ENCODE data around the gene C10orf95.

The C10orf95 gene

DNA sequence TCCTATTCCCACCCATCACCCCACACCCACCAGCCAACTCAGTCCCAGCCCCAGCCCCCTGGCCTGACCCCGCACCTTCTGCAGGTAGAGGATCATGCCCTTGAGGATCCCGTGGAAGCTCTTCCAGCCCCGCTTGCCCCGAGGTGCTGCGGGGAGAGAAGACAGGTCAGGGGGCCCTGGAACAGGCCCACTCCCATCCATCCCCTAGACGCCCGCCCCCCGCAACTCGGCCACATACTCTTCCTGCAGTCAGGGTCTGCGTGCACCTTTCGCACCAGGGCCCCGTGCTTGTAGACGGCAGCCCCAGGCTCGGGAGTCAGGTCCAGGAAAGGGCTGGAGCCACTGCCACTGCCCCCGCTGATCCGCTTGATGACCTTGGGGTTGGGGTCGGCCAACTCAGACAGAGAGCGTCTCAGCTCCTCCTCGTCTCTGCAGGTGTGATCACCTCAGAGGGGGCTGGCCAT is 46.2 kb downstream of the C10orf95 start:
- H3K27ac ChIP-seq: no peak overlapping the region
- DNase-seq (ENCODE audit: low read depth, low spot score): no peak

DNA sequence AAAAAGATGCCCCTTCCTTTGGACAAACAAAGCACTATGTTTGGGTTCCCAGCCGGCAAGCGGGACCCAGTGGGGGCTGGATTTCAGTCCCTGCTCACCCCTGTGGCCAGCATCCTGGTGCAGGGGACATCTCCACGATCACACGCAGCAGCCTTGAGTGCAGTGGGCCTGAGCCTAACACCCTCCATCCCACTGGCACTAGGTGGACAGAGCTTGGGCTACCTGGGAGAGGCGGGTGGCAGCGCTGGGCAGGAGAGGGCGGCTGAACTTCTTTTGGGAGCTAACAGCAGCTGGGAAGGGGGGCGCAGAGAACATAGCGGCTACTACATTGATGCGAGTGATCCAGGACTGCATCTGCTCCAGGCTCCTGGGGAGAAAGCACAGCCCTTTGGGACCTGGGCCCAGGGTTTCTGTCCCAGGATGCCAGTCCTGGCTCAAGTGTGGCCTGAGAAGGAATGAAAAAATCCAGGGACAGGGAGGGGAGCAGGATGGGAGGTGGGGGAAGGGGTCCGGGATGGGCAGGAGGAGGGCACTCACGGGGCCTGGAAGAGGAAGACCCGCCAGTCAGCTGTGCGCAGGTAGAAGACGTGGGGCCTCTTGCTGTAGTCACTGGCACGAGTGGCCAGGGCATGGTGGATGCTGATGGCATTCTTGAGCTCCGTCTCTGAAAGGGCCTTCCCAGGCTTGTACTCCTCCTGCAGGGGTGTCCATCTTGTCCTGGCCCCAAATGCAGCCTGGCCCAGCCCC is 46.8 kb downstream of the C10orf95 start:
- no peak overlapping the region for H3K27ac ChIP-seq
- DNase-seq (ENCODE audit: low read depth, low spot score): no peak

DNA sequence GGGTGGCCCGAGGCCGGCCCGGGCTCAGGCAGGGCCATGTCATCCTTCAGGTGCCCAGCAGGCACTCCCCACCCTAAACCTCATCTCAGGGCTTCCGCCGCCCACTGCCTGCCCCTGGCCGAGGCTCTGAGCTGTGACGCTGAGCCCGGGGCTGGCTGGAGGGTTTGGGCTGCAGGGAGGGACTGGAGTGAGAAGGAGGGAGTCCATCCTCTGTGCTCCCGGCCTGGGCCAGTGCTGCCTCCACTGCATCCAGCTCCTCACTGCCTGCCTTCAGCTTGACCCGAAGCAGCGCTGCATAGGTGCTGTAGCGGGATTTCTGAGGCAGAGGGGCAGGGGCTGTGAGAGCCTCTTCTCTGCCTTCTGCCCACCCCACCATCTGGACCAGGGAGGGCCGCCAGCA is 48.2 kb downstream of the C10orf95 start:
- H3K27ac ChIP-seq: no peak overlapping the region
- no peak for DNase-seq (ENCODE audit: low read depth, low spot score)

DNA sequence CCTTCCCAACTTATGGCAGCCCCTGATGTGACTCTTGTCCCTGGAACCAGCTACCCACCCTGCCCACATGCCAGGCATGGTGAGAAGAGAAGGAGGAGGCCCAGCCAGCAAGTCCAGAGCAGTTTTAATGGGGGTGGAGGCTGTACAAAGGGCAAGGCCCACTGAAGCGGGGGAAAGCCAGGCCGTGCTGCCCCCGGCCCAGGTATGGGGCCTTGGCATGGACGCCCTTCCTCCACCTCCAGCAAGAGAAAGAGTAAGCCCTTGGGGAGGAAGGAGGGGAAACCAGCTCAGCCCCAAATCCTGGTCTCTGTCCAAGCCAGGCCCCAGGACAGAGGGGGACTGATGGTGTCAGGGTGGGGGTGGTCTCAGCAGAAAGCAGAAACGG is 48.8 kb downstream of the C10orf95 start:
- DNase-seq (ENCODE audit: low read depth, low spot score): no peak
- H3K27ac ChIP-seq: no peak overlapping the region

DNA sequence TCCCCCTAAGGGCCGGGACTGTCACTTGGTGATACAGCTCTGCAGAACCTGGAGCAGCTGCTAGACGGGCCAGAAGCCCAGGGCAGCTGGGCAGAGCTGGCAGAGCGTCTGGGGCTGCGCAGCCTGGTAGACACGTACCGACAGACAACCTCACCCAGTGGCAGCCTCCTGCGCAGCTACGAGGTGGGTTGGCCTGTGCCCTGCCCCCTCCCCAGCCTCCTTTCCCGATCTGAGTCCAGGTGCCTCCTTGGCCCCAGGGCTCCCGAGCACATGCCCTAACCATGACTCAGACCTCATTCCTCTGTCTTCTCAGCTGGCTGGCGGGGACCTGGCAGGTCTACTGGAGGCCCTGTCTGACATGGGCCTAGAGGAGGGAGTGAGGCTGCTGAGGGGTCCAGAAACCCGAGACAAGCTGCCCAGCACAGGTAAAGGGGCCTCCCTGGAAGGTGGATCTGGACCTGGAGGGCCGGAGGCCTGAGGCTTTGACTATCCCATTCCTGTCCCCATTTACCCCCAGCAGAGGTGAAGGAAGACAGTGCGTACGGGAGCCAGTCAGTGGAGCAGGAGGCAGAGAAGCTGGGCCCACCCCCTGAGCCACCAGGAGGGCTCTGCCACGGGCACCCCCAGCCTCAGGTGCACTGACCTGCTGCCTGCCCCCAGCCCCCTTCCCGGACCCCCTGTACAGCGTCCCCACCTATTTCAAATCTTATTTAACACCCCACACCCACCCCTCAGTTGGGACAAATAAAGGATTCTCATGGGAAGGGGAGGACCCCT is 49.4 kb downstream of the C10orf95 start:
- no peak overlapping the region for H3K27ac ChIP-seq
- peak; percentile 22 for DNase-seq (ENCODE audit: low read depth, low spot score)

DNA sequence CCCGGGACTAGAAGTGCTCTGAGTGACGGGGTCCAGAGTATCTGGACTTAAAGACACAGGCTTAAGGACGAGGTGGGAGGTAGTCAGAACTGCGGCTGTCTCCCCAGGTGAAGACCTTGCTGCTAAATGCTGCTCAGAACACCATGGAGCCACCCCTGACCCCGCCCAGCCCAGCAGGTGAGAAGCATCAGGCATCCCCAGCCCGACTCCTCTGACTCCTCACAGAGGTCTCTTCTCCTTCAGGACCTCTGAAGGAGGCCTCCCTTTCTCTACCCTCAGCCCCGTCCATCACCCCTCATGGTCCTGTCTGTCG is 50.0 kb downstream of the C10orf95 start:
- DNase-seq (ENCODE audit: low read depth, low spot score): no peak

DNA sequence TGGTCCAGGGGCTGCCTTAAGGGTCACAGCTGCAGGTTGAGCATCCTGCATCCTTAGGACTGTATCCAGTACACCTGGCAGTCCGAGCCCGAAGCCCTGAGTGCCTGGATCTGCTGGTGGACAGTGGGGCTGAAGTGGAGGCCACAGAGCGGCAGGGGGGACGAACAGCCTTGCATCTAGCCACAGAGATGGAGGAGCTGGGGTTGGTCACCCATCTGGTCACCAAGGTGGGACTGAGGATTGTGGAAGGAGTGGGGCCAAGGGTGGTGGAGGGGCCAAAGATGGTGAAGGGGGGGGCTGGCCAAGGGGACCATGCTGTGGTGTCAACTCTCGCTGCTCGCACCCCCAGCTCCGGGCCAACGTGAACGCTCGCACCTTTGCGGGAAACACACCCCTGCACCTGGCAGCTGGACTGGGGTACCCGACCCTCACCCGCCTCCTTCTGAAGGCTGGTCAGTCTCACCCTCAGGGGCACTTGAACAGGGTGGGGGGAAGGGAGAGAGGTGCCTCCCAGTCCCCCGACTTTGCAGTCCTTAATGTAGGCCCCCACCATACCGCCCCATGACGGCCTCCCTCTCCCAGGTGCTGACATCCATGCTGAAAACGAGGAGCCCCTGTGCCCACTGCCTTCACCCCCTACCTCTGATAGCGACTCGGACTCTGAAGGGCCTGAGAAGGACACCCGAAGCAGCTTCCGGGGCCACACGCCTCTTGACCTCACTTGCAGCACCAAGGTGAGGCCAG is 50.6 kb downstream of the C10orf95 start:
- DNase-seq (ENCODE audit: low read depth, low spot score): no peak
- H3K27ac ChIP-seq: no peak overlapping the region

More for the DNA sequence above, 50.0 kb downstream of the C10orf95 start:
- H3K27ac ChIP-seq: no peak overlapping the region

DNA sequence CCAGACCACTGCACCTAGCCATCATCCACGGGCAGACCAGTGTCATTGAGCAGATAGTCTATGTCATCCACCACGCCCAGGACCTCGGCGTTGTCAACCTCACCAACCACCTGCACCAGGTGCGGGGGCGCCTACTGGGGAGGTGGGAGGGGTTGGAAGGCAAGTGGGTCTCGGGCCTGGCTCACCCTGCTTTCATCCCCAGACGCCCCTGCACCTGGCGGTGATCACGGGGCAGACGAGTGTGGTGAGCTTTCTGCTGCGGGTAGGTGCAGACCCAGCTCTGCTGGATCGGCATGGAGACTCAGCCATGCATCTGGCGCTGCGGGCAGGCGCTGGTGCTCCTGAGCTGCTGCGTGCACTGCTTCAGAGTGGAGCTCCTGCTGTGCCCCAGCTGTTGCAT is 51.3 kb downstream of the C10orf95 start:
- no peak for DNase-seq (ENCODE audit: low read depth, low spot score)
- no peak overlapping the region for H3K27ac ChIP-seq
